ENCODE results near the gene MED13.

The MED13 gene

GRCh38 chr17:62090868-62091267, 25.8 kb upstream of the MED13 start:
- no peak overlapping the region for H3K27ac ChIP-seq
- ChIA-PET CTCF (interaction anchor here (0.6 kb wide), 1 partner anchor 8 kb away, joined by 3 read pairs; no protein-coding TSS in a partner anchor), POLR2A (ENCODE audit: low non-redundant PET) (no interaction called here)
- no peak for TF ChIP-seq CTCF (conservative IDR thresholded peaks at IDR 0.05; ENCODE audit: low read depth)
- no peak for DNase-seq (ENCODE audit: low spot score)

- no peak overlapping the region for H3K27ac ChIP-seq
- ChIA-PET POLR2A (ENCODE audit: low non-redundant PET) (no interaction called here), CTCF (no interaction called here)
- no peak for TF ChIP-seq CTCF (conservative IDR thresholded peaks at IDR 0.05; ENCODE audit: low read depth)
- no peak for DNase-seq (ENCODE audit: low spot score)
Observed at GRCh38 chr17:62090021-62090824, 25.1 kb upstream of the MED13 start.

- no peak for DNase-seq (ENCODE audit: low spot score)
- ChIA-PET POLR2A (ENCODE audit: low non-redundant PET) (no interaction called here), CTCF (no interaction called here)
- no peak for TF ChIP-seq CTCF (conservative IDR thresholded peaks at IDR 0.05; ENCODE audit: low read depth)
- H3K27ac ChIP-seq = no peak overlapping the region
Observed at GRCh38 chr17:62089334-62089733, 24.3 kb upstream of the MED13 start.

GRCh38 chr17:62086737-62087136, 21.7 kb upstream of the MED13 start:
- ChIA-PET POLR2A (ENCODE audit: low non-redundant PET) (no interaction called here), CTCF (interaction anchor here (0.7 to 1.7 kb wide), 2 partner anchors 23 to 35 kb away, joined by 3 to 4 read pairs; no protein-coding TSS in a partner anchor)
- DNase-seq (ENCODE audit: low spot score) = no peak
- no peak for TF ChIP-seq CTCF (conservative IDR thresholded peaks at IDR 0.05; ENCODE audit: low read depth)
- H3K27ac ChIP-seq = no peak overlapping the region

- TF ChIP-seq CTCF (conservative IDR thresholded peaks at IDR 0.05; ENCODE audit: low read depth) = no peak
- DNase-seq (ENCODE audit: low spot score) = no peak
- ChIA-PET POLR2A (ENCODE audit: low non-redundant PET) (no interaction called here), CTCF (interaction anchor here (0.5 to 1.7 kb wide), 2 partner anchors 24 to 892 kb away, joined by 4 to 5 read pairs; no protein-coding TSS in a partner anchor)
- no peak overlapping the region for H3K27ac ChIP-seq
Observed at GRCh38 chr17:62085511-62086408, 20.7 kb upstream of the MED13 start.

- POLR2A ChIA-PET (ENCODE audit: low non-redundant PET) = no interaction called here
- CTCF ChIA-PET = no interaction called here
- no peak overlapping the region for H3K27ac ChIP-seq
- no peak for DNase-seq (ENCODE audit: low spot score)
- no peak for TF ChIP-seq CTCF (conservative IDR thresholded peaks at IDR 0.05; ENCODE audit: low read depth)
Observed at GRCh38 chr17:62084585-62084984, 19.5 kb upstream of the MED13 start.

All from RWPE1 (cell line).